Gastrocnemius medialis (tissue), 4 donors: ENCODE data around the gene KLC4. TPM values are rescaled to one million over a fixed set of nuclear protein-coding genes. Genes with fewer than 3 reads are reported as not detected.

ENCODE experiments used
- ATAC-seq, 2 donors: fragments of 150-250 bp; one replicate each; pipeline ENCODE4 v1.9.1; 2016
- DNase-seq, 2 donors: peaks; one replicate each; pipeline ENCODE4 v3.0.0-alpha.2; 2019
- H3K27ac ChIP-seq, 4 donors: fragments of 200-600 bp; sonication (generic); 1 replicate in 1 of 4; 2 replicates in 3 of 4; pipeline ENCODE4 v1.5.1; 2016 to 2018; ENCODE audit warnings: mild to moderate bottlenecking in 2 of 4, moderate library complexity in 1 of 4
- H3K27me3 ChIP-seq, 3 donors: fragments of 200-600 bp; sonication (generic) in 2 of 3; 1 replicate in 1 of 3; 2 replicates in 2 of 3; pipeline versions ENCODE4 v1.5.1 to v1.6.0; 2016 to 2019; ENCODE audit warnings: mild to moderate bottlenecking in 1 of 3, moderate library complexity in 1 of 3
- H3K36me3 ChIP-seq, 2 donors: fragments of 200-600 bp; sonication (generic) in 1 of 2; one replicate each; pipeline ENCODE4 v1.5.1; 2017 to 2018
- H3K4me1 ChIP-seq, 2 donors: fragments of 200-600 bp; sonication (generic) in 1 of 2; one replicate each; pipeline ENCODE4 v1.5.1; 2016 to 2017; ENCODE audit warnings: mild to moderate bottlenecking in 2 of 2
- H3K4me3 ChIP-seq, 4 donors: fragments of 200-600 bp; sonication (generic) in 3 of 4; 1 replicate in 1 of 4; 2 replicates in 3 of 4; pipeline ENCODE4 v1.5.1; 2016 to 2019; ENCODE audit warnings: mild to moderate bottlenecking in 2 of 4
- H3K9me3 ChIP-seq, 3 donors: fragments of 200-600 bp; sonication (generic) in 2 of 3; 1 replicate in 1 of 3; 2 replicates in 2 of 3; pipeline ENCODE4 v1.5.1; 2016 to 2019
- CTCF ChIP-seq, 5 experiments: fragments of 450-650 bp in 3 of 5; fragments of 200-600 bp in 2 of 5; sonication (generic) in 2 of 5; IDR thresholded peaks in 4 of 5; conservative IDR thresholded peaks in 1 of 5; 1 replicate in 4 of 5; 2 replicates in 1 of 5; pipeline ENCODE4 v1.5.1; 2016 to 2019; ENCODE audit warnings: antibody characterized with exemption in 5 of 5, mild to moderate bottlenecking in 3 of 5, moderate library complexity in 3 of 5
- POLR2A ChIP-seq, 2 donors: fragments of 450-650 bp; IDR thresholded peaks; one replicate each; pipeline ENCODE4 v1.6.1; 2017; ENCODE audit warnings: antibody characterized with exemption in 2 of 2, mild to moderate bottlenecking in 2 of 2, moderate library complexity in 2 of 2
- in situ Hi-C, 4 donors: fragments of 200-750 bp; cut with MboI; loops; one replicate each; pipeline versions ENCODE4 v1.15.0 to v1.8.0; 2017; ENCODE audit warnings: low sequenced_read_pairs in 4 of 4
- intact Hi-C: fragments of 100-400 bp; cut with DNase I; formaldehyde crosslinking; loops from one replicate; pipeline ENCODE4 v1.15.1; 2023; ENCODE audit warnings: low total_unique reads
- total RNA-seq, 4 donors: library from RNA; depleted of rRNA; stranded (reverse); fragments of >200 nt; gene quantifications; one replicate each; pipeline versions ENCODE4 v1.1.0 to v1.2.3, GENCODE V29; 2016

The KLC4 gene
- total RNA-seq, 4 donors from 2014 or later = 12.2 to 19.3 (median 14.6) TPM

- H3K9me3 ChIP-seq = no peaks in the 10 kb centered on the region
- TF ChIP-seq CTCF (IDR thresholded peaks at IDR 0.05 in 4 of 5, conservative IDR thresholded peaks at IDR 0.05 in 1 of 5) (no peak), POLR2A (IDR thresholded peaks at IDR 0.05) (no peak)
- intact Hi-C loops = no loop called here
- H3K4me1 ChIP-seq = no peaks in the 10 kb centered on the region
- no peaks in the 10 kb centered on the region for H3K36me3 ChIP-seq
- no peak overlapping the region for H3K4me3 ChIP-seq
- ATAC-seq (no peak), DNase-seq (no peak)
- H3K27ac ChIP-seq = no peak overlapping the region
- in situ Hi-C loops = no loop called here
- H3K27me3 ChIP-seq = no peaks in the 10 kb centered on the region
Measured at GRCh38 chr6:43103253-43103876, 43.9 kb downstream of the KLC4 start.

DNA sequence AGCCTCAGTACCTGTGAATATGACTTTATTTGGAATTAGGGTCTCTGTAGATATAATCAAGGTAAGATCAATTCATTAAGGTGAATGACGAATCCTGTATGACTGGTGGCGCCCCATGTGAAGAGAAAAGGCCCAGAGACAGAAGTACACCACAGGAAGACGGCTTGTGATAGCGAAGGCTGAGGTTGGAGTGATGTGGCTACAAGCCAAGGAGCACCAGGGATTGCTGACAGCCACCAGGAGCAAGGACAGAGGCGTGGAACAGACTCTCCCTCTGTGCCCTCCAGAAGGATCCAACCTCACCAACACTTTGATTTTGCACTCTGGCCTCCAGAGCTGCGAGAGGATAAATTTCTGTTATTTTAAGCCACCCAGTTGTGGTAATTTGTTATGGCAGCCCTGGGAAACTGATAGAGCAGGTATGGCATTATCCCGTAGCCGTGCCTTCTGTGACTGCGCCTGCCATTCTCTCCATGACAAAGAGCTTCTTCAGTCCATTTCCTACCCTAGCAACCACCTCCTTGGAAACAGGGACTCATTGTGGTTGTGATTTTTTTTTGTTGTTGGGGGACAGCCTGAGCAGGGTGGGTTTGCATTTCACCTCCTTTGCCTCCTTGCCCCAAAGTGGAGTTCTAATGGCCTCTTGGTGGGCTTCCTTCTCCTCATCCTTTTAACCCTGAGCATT, 46.2 kb downstream of the KLC4 start:
- Histone ChIP-seq H3K36me3 (no peaks in the 10 kb centered on the region), H3K9me3 (no peaks in the 10 kb centered on the region), H3K27me3 (no peaks in the 10 kb centered on the region), H3K4me3 (no peak overlapping the region), H3K4me1 (no peaks in the 10 kb centered on the region), H3K27ac (no peak overlapping the region)
- TF ChIP-seq CTCF (IDR thresholded peaks at IDR 0.05 in 4 of 5, conservative IDR thresholded peaks at IDR 0.05 in 1 of 5) (no peak), POLR2A (IDR thresholded peaks at IDR 0.05) (no peak)
- ATAC-seq (no peak), DNase-seq (no peak)
- intact Hi-C loops (no loop called here), in situ Hi-C loops (no loop called here)

DNA sequence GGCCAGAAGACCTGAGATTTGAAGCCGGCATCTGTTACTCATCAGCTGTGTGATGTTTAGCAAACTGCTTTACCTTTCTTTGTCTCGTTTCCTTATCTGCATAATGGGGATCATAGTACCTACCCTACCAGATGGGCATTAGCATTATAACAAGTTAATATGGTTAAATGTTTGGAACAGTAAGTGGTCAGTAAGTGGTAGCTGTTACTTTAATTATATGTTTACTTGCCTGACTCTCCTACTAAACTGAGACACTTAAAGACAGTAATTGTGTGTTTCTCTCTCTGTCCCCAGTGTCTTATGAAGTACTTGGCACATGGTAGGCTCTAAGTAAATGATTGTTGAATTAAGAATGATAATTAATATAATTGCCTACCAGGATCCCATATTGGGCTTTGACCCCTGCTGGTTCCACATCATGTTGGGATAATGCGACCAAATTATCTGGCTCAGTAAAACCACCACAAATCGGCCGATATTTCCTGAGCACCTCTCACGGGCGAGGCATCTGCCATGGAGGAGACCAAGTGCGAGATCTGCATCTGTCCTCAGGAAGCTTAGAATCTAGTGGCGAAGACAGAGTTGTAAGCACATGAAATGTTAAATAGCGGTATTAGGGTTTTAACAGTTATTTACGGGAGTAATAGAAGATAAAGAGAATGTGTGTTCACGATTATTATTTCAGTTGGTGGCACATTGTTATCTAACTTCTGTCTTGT, 48.1 kb downstream of the KLC4 start:
- in situ Hi-C loops = no loop called here
- ATAC-seq = no peak
- Histone ChIP-seq H3K4me1 (no peaks in the 10 kb centered on the region), H3K27ac (no peak overlapping the region), H3K4me3 (no peak overlapping the region), H3K36me3 (no peaks in the 10 kb centered on the region), H3K9me3 (no peaks in the 10 kb centered on the region), H3K27me3 (no peaks in the 10 kb centered on the region)
- intact Hi-C loops = no loop called here
- no peak for DNase-seq
- TF ChIP-seq CTCF (IDR thresholded peaks at IDR 0.05 in 4 of 5, conservative IDR thresholded peaks at IDR 0.05 in 1 of 5) = no peak
- no peak for TF ChIP-seq POLR2A (IDR thresholded peaks at IDR 0.05)

GRCh38 chr6:43113431-43114260, 54.2 kb downstream of the KLC4 start:
- ATAC-seq (no peak), DNase-seq (no peak)
- Histone ChIP-seq H3K4me3 (no peak overlapping the region), H3K9me3 (no peaks in the 10 kb centered on the region), H3K27ac (no peak overlapping the region), H3K27me3 (no peaks in the 10 kb centered on the region), H3K36me3 (no peaks in the 10 kb centered on the region), H3K4me1 (no peaks in the 10 kb centered on the region)
- in situ Hi-C loops (no loop called here), intact Hi-C loops (no loop called here)
- TF ChIP-seq POLR2A (IDR thresholded peaks at IDR 0.05) = no peak
- no peak for TF ChIP-seq CTCF (IDR thresholded peaks at IDR 0.05 in 4 of 5, conservative IDR thresholded peaks at IDR 0.05 in 1 of 5)
